ENCODE data around the gene P2RX3. TPM values are rescaled to one million over a fixed set of nuclear protein-coding genes. Genes with fewer than 3 reads are reported as not detected.

Gene P2RX3
- total and polyA plus RNA-seq, 2 of the 8 experiments (the other 6 are each of a cell fraction or from before 2014, with no cell fraction given) = 0.45 to 0.47 TPM

GRCh38 chr11:57349491-57350274 lies 11.5 kb downstream of the P2RX3 start (continued):
- TF ChIP-seq TAF1 (IDR thresholded peaks at IDR 0.05; ENCODE audit: low read depth, low read length) (0 out of 2 replicates have a peak, but pooled peaks have one; percentile 21), RBBP5 (IDR thresholded peaks at IDR 0.05; ENCODE audit: borderline replicate concordance, low read depth, low read length) (no peak), TBP (IDR thresholded peaks at IDR 0.05; ENCODE audit: low read depth, low read length) (0 out of 2 replicates have a peak, but pooled peaks have one; percentile 21), JUN (IDR thresholded peaks at IDR 0.05; ENCODE audit: low read depth, low read length) (no peak), PHF8 (conservative IDR thresholded peaks at IDR 0.05; ENCODE audit: low read depth, low read length) (0 out of 2 replicates have a peak, but pooled peaks have one; percentile 44)

Data from H1 (cell line).